Measurements from ENCODE around the gene SMAD3. TPM values are rescaled to one million over a fixed set of nuclear protein-coding genes. Genes with fewer than 3 reads are reported as not detected.
A peak's percentile ranks its signal among the peaks of the same experiment; 100 is the strongest.
"Not testable (repeated sequence)": the region's sequence is repeated elsewhere in the genome, so short reads cannot be mapped to it uniquely, and the experiment has no call there.

Gene SMAD3
- total RNA-seq, 3 donors from 2014 or later, result 23.2 to 25.7 (median 24.4) TPM

DNA sequence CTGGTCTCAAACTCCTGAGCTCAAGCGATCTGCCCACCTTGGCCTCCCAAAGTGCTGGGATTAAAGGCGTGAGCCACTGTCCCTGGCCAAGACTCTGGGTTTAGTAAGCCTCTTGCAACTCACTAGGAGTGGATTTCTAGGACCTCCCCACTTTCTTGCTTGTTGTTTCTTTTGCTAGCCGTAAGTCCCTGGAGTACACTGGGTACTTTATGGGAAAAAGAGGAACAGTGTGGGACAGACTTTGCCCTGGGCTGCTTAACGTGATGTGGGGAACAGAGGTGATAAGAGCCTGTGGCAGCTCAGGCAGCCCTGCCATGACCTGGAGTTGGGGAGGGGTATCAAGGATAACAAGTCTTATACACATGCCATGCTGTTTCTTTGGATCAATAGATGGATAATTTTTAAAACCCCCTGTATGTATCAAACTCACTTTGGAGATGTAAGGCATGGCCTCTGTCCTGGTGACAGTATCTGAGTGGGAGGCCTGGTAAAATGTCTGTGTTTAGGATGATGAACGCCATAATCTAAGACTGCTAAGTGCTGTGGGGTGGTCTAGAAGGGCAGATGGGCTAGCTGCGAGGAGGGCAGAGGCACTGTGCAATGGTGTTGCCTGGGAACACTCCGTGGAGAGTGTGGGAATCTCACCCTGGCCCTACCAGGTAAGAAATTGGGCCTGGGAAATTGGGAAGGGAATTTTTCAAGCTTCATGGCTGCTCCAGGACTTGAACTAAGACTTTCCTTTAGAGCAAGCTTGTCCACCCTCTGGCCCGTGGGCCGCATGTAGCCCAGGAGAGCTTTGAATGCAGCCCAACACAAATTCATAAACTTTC, 54.8 kb downstream of the SMAD3 start:
- H3K4me1 Mint-ChIP-seq (ENCODE audit: low read depth), result peaks cover 89% of the 10 kb centered on the region
- DNase-seq (no peak), ATAC-seq (no peak)
- no peaks in the 10 kb centered on the region for H3K27me3 Mint-ChIP-seq (ENCODE audit: low read depth)
- peak overlapping the region; percentile 20 for H3K4me3 Mint-ChIP-seq
- no peaks in the 10 kb centered on the region for H3K9me3 Mint-ChIP-seq
- H3K36me3 Mint-ChIP-seq (ENCODE audit: insufficient read depth), result peaks cover 10% of the 10 kb centered on the region

DNA sequence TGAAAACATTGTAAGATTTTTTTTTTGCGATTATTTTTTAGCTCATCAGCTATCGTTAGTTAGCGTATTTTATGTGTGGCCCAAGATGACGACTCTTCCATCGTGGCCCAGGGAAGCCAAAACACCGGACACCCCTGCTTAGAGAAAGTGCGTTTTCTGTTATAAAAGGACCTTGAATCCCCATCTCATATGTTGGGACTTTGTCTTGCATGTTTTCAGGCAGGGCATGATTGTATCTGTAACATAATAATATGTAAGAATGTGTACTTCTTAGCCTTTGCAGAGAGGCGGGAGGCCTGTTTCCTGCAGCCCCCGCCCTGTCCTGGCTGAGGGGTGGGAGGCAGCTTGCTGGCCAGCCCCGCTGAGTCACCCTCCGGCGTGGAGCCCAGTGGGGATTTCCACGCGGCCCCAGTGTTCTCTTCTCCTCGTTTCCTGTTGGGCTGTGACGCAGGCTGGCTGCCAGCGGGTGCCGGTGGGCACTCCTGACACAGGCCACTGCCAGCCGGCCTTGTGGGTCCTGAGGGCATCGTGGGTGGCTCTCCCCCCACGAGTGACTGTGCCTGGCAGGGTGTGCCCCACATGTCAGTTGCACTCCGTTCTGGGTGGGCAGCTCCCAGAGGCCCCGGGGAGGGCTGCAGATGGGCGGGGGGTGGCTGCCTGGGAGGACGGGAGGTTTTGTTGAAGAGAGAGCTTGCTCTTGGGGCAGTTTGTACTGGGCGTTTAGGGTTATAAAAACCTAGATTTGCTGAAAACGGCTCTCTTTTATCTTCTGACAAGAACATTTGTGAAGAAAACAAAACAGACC, 55.6 kb downstream of the SMAD3 start:
- peak; percentile 80 for DNase-seq
- peaks cover 89% of the 10 kb centered on the region for H3K4me1 Mint-ChIP-seq (ENCODE audit: low read depth)
- H3K36me3 Mint-ChIP-seq (ENCODE audit: insufficient read depth), result peaks cover 10% of the 10 kb centered on the region
- H3K27me3 Mint-ChIP-seq (ENCODE audit: low read depth), result no peaks in the 10 kb centered on the region
- H3K9me3 Mint-ChIP-seq, result no peaks in the 10 kb centered on the region
- H3K4me3 Mint-ChIP-seq, result peak overlapping the region; percentile 83
- ATAC-seq, result peak; percentile 93 to 94

DNA sequence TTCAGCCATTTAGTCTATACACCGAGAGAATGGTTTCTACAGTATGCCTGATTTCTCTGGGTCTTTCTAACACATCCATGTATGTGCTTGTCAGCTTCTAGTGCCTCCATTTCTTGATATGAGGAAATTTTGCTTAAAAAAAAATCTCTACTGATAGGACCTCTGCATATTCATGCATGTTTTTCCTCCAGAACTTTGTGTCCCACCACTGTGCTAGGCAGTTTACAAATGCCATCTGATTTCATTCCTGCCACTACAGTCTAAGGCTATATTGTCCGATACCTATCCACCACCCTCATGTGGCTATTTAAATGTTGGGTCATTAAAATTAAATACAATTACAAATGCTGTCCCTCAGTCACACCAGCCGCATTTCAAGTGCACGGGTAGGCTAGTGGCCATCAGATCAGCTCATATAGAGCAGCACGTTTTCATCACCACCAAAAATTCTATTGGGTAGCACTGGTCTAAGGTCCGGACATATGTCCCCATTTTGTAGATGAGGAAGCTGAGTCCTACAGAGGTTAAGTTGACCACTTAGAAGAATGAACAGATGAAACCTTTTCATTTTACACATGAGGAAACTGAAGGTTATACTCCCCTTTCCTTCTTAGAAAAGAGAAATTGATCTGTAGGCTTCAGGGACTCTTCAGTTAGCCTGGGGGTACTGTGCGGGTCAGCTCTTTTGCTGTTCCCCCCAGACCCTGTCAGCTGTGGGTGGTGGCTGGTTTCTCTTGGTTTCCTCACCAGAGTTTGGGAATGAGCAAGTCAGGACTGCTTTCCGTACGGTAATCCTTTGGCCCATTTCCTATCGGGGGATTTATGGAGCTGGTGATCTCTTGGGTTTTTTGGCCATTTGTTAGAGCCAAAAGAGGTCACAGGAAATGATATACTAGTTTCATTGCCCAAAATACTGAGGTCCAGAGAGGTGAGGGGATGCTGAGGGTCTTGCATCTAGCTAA, 56.5 kb downstream of the SMAD3 start:
- peak overlapping the region; percentile 83 for H3K4me3 Mint-ChIP-seq
- H3K36me3 Mint-ChIP-seq (ENCODE audit: insufficient read depth), result peaks cover 10% of the 10 kb centered on the region
- H3K9me3 Mint-ChIP-seq, result no peaks in the 10 kb centered on the region
- ATAC-seq, result peak in 1 of 2 donors; percentile 4
- H3K27me3 Mint-ChIP-seq (ENCODE audit: low read depth), result no peaks in the 10 kb centered on the region
- DNase-seq, result no peak
- H3K4me1 Mint-ChIP-seq (ENCODE audit: low read depth), result peaks cover 86% of the 10 kb centered on the region

DNA sequence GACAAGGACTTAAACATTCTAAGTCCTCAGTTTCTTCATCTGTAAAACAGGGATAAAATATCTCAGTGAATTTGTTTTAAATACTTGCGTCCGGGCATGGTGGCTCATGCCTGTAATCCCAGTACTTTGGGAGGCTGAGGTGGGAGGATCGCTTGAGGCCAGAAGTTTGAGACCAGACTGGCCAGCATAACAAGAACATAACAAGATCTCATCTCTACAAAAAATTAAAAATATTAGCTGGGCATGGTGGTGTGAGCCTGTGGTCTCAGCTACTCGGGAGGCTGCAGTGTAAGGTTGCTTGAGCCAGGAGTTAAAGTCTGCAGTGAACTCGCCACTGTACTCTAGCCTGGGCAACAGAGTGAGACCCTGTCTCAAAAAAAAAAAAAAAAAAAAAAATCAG, 57.4 kb downstream of the SMAD3 start:
- ATAC-seq; H3K4me3 Mint-ChIP-seq; H3K27me3 Mint-ChIP-seq (ENCODE audit: low read depth); DNase-seq; H3K9me3 Mint-ChIP-seq: not testable (repeated sequence)
- H3K4me1 Mint-ChIP-seq (ENCODE audit: low read depth), result peaks cover 85% of the 10 kb centered on the region
- peaks cover 15% of the 10 kb centered on the region for H3K36me3 Mint-ChIP-seq (ENCODE audit: insufficient read depth)

DNA sequence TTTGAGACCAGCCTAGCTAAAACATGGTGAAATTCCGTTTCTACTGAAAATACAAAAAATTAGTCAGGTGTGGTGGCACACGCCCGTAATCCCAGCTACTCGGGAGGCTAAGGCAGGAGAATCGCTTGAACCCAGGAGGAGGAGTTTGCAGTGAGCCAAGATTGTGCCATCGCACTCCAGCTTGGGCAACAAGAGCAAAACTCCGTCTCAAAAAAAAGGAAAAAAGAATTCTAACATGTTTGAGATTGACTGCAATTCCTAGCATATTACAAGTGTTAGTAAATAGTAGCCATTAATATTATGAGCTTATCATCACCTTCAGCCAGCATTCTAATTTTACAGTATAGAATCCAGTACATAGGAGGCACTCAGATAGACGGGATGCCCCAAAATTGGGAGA, 57.9 kb downstream of the SMAD3 start:
- H3K4me3 Mint-ChIP-seq; ATAC-seq; H3K27me3 Mint-ChIP-seq (ENCODE audit: low read depth); H3K9me3 Mint-ChIP-seq; DNase-seq: not testable (repeated sequence)
- H3K4me1 Mint-ChIP-seq (ENCODE audit: low read depth), result peaks cover 85% of the 10 kb centered on the region
- H3K36me3 Mint-ChIP-seq (ENCODE audit: insufficient read depth), result peaks cover 15% of the 10 kb centered on the region

GRCh38 chr15:67124111-67124510, 58.7 kb downstream of the SMAD3 start:
- Mint-ChIP-seq H3K9me3 (no peaks in the 10 kb centered on the region), H3K4me1 (ENCODE audit: low read depth) (peaks cover 79% of the 10 kb centered on the region), H3K27me3 (ENCODE audit: low read depth) (no peaks in the 10 kb centered on the region), H3K4me3 (no peak overlapping the region), H3K36me3 (ENCODE audit: insufficient read depth) (peaks cover 11% of the 10 kb centered on the region)
- ATAC-seq, result no peak
- no peak for DNase-seq

- Mint-ChIP-seq H3K27me3 (ENCODE audit: low read depth) (no peaks in the 10 kb centered on the region), H3K9me3 (no peaks in the 10 kb centered on the region), H3K36me3 (ENCODE audit: insufficient read depth) (peaks cover 9% of the 10 kb centered on the region), H3K4me3 (no peak overlapping the region), H3K4me1 (ENCODE audit: low read depth) (peaks cover 76% of the 10 kb centered on the region)
- DNase-seq (no peak), ATAC-seq (no peak)
Measured at GRCh38 chr15:67124911-67125588, 59.6 kb downstream of the SMAD3 start.

DNA sequence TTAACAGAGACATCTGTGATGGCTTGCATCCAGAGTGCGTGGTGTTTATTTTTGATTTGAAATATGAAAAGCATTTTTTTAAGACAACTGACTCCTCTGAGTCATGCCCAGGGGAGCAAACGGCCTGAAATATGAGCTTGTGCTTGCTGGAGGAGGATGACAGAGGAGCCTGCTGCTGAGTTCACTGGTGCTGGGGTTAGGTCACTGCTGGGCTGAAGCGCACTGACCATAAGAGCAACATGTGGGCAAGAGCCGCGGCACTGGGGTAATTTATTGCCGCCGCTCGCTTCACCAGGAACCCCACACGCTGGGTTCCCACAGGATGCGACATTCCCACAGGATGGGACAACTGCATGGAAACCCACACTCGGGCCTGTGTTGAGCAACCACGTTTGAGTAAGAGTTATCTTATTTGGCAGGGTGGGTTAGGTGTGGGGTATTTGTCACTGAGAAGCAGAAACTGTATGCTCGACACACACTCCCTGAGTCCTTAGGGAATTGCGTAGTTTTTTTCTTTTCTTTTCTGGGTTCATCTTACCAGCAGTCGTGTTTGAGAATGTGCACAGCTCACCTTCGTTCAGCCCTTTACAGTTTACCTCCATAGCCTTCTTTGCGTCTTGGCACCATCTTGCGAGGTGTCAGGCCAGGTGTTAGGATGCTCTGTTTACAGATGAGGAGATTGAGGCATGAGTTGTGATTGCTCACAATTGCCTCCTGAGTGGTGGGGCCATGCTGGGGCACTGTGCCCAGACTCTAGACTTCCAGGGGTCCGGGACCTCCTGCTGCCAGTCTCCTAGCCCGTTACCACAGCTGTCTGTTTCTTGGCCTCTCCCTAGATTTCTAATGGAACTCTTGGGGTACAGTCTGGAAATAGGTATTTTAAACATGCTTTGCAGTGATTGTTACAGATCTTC, 60.4 kb downstream of the SMAD3 start:
- Mint-ChIP-seq H3K27me3 (ENCODE audit: low read depth) (no peaks in the 10 kb centered on the region), H3K4me1 (ENCODE audit: low read depth) (peaks cover 74% of the 10 kb centered on the region), H3K4me3 (no peak overlapping the region), H3K36me3 (ENCODE audit: insufficient read depth) (peaks cover 9% of the 10 kb centered on the region), H3K9me3 (no peaks in the 10 kb centered on the region)
- DNase-seq, result no peak
- ATAC-seq, result no peak

DNA sequence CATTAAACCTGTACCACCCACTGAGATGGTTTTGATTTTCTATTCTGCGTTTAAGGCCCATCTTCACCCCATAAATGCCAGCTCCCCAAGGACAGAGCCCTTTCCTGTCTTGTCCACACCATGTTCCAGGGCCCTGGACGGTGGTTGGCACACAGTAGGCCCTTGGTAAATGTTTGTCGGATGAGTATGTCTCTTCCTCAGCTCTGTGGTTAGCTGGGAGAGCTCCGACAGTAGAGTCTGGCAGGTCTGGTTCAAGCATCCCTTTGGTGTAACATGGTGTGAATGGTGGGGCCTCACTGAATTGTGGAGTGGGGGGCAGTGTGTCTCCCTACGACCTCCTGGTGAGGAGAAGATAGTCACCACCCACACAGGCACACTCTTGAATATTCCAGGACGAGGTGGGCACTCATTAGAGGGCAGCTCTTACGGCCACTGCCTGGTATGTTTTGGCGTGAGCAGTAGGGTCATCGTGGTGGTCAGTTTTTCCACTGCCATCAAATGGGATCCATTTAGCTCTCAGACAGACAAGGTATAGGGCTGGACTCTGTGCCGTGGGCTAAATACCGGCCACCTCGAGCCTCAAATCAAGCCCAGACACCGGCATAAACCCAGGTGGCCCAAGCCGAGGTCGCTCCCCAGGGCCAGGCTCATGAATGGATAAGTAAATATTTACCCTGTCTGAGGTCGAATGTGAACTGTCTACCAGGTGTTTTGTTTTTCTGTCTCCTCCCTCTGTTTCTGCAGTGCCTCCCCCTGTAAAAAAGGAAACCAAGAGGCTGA, 61.3 kb downstream of the SMAD3 start:
- Mint-ChIP-seq H3K4me3 (no peak overlapping the region), H3K27me3 (ENCODE audit: low read depth) (no peaks in the 10 kb centered on the region), H3K9me3 (no peaks in the 10 kb centered on the region), H3K36me3 (ENCODE audit: insufficient read depth) (peaks cover 9% of the 10 kb centered on the region), H3K4me1 (ENCODE audit: low read depth) (peaks cover 74% of the 10 kb centered on the region)
- DNase-seq (no peak), ATAC-seq (no peak)

DNA sequence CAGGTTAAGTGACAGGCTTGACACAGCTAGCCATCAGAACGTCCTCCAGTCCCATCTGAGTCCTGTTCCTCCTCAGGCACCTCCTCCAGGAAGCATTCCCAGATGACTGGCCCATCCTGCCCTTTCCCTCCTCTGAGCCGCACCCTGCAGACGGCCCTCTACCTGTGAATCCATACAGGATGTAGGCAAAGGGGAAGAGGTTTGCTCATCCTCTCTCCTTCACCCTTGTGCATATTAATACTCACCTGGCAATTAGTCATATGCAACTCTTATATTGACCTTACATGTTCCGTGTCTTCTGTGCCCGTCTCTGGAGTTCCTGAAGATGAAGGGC, 61.9 kb downstream of the SMAD3 start:
- Mint-ChIP-seq H3K27me3 (ENCODE audit: low read depth) (no peaks in the 10 kb centered on the region), H3K9me3 (no peaks in the 10 kb centered on the region), H3K36me3 (ENCODE audit: insufficient read depth) (peaks cover 9% of the 10 kb centered on the region), H3K4me3 (no peak overlapping the region), H3K4me1 (ENCODE audit: low read depth) (peaks cover 74% of the 10 kb centered on the region)
- DNase-seq (no peak), ATAC-seq (no peak)

- H3K4me3 Mint-ChIP-seq, result no peak overlapping the region
- H3K36me3 Mint-ChIP-seq (ENCODE audit: insufficient read depth), result peaks cover 9% of the 10 kb centered on the region
- H3K4me1 Mint-ChIP-seq (ENCODE audit: low read depth), result peaks cover 73% of the 10 kb centered on the region
- DNase-seq, result no peak
- ATAC-seq, result peak; percentile 70
- no peaks in the 10 kb centered on the region for H3K27me3 Mint-ChIP-seq (ENCODE audit: low read depth)
- no peaks in the 10 kb centered on the region for H3K9me3 Mint-ChIP-seq
Measured at GRCh38 chr15:67127965-67128364, 62.6 kb downstream of the SMAD3 start.

- DNase-seq (no peak), ATAC-seq (no peak)
- Mint-ChIP-seq H3K4me3 (no peak overlapping the region), H3K27me3 (ENCODE audit: low read depth) (no peaks in the 10 kb centered on the region), H3K4me1 (ENCODE audit: low read depth) (peaks cover 83% of the 10 kb centered on the region), H3K9me3 (no peaks in the 10 kb centered on the region), H3K36me3 (ENCODE audit: insufficient read depth) (peaks cover 5% of the 10 kb centered on the region)
Measured at GRCh38 chr15:67130166-67130565, 64.8 kb downstream of the SMAD3 start.
